ENCODE measurements around the gene CLEC5A. TPM values are rescaled to one million over a fixed set of nuclear protein-coding genes. Genes with fewer than 3 reads are reported as not detected.

Gene CLEC5A
- polyA plus RNA-seq, 1 donor (not counting 4 experiments of a cell fraction or from before 2014, with no cell fraction given) = 0.05 TPM

DNA sequence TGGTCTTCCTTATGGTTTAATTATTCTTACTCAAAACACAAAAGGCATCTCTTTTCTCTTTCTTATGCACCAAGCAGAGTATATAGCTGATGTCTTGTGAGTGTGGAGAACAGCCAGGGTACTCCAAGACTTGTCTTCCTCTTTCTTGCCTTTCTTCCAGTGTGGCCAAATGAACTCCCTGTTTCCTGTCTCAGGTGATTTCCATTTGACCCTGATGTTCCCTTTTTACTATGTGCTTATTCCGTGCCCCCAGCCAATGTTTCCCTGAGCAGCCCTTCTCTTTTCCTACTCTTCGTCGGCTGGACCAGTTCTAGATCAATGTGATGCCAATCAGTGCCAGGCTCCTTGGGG is 18.0 kb downstream of the CLEC5A start:
- Histone ChIP-seq H3K9me3 (ENCODE audit: control insufficient read depth, low read depth, low read length) (no peaks in the 10 kb centered on the region), H3K36me3 (ENCODE audit: control insufficient read depth in 2 of 2, extremely low read depth in 1 of 2, insufficient read depth in 2 of 2, low read length in 2 of 2) (no peaks in the 10 kb centered on the region)
- dilution Hi-C loops (cut with MboI; ENCODE audit: extremely low pct_ligation_motif_present, low sequenced_read_pairs) = no loop called here

GRCh38 chr7:141928146-141928844 is 18.5 kb downstream of the CLEC5A start:
- Histone ChIP-seq H3K9me3 (ENCODE audit: control insufficient read depth, low read depth, low read length) (no peaks in the 10 kb centered on the region), H3K4me3 (ENCODE audit: control insufficient read depth in 2 of 3, extremely low read depth in 1 of 3, insufficient read depth in 2 of 3, low read depth in 1 of 3, low read length in 3 of 3) (no peak overlapping the region), H3K27me3 (ENCODE audit: control insufficient read depth, extremely low read depth, insufficient read depth, low read length) (no peaks in the 10 kb centered on the region), H3K4me1 (ENCODE audit: control insufficient read depth, extremely low read depth, insufficient read depth, low read length) (no peaks in the 10 kb centered on the region), H3K4me2 (ENCODE audit: control insufficient read depth, extremely low read depth, insufficient read depth, low read depth, low read length) (no peak overlapping the region), H3K9me1 (ENCODE audit: control insufficient read depth, extremely low read depth, insufficient read depth, low read length) (no peaks in the 10 kb centered on the region), H3K79me2 (ENCODE audit: control insufficient read depth, insufficient read depth, low read length) (no peaks in the 10 kb centered on the region), H3K9ac (ENCODE audit: control insufficient read depth, extremely low read depth, insufficient read depth, low read length) (no peak overlapping the region), H4K20me1 (ENCODE audit: control insufficient read depth, extremely low read depth, insufficient read depth, low read length) (no peaks in the 10 kb centered on the region), H3K27ac (ENCODE audit: control insufficient read depth, insufficient read depth, low read length) (no peak overlapping the region), H3K36me3 (ENCODE audit: control insufficient read depth in 2 of 2, extremely low read depth in 1 of 2, insufficient read depth in 2 of 2, low read length in 2 of 2) (no peaks in the 10 kb centered on the region), H2AFZ (ENCODE audit: control insufficient read depth, low read length) (peak overlapping the region; percentile 6)
- FAIRE-seq (no peak), DNase-seq (ENCODE audit: low read depth, low spot score) (no peak)
- TF ChIP-seq CTCF (optimal IDR thresholded peaks at IDR 0.05 in 1 of 3, IDR thresholded peaks at IDR 0.05 in 1 of 3, conservative IDR thresholded peaks at IDR 0.05 in 1 of 3; ENCODE audit: extremely low read depth in 1 of 3, insufficient read depth in 2 of 3, low read length in 3 of 3) = no peak
- TF ChIP-seq EZH2 (IDR thresholded peaks at IDR 0.05; ENCODE audit: low read length) = no peak
- dilution Hi-C loops (cut with MboI; ENCODE audit: extremely low pct_ligation_motif_present, low sequenced_read_pairs) = no loop called here

More for the DNA sequence above, 18.0 kb downstream of the CLEC5A start:
- no peak overlapping the region for H3K4me3 ChIP-seq (ENCODE audit: control insufficient read depth in 2 of 3, extremely low read depth in 1 of 3, insufficient read depth in 2 of 3, low read depth in 1 of 3, low read length in 3 of 3)
- no peaks in the 10 kb centered on the region for H3K4me1 ChIP-seq (ENCODE audit: control insufficient read depth, extremely low read depth, insufficient read depth, low read length)
- TF ChIP-seq CTCF (optimal IDR thresholded peaks at IDR 0.05 in 1 of 3, IDR thresholded peaks at IDR 0.05 in 1 of 3, conservative IDR thresholded peaks at IDR 0.05 in 1 of 3; ENCODE audit: extremely low read depth in 1 of 3, insufficient read depth in 2 of 3, low read length in 3 of 3) (no peak), EZH2 (IDR thresholded peaks at IDR 0.05; ENCODE audit: low read length) (no peak)
- no peaks in the 10 kb centered on the region for H3K9me1 ChIP-seq (ENCODE audit: control insufficient read depth, extremely low read depth, insufficient read depth, low read length)
- H3K27me3 ChIP-seq (ENCODE audit: control insufficient read depth, extremely low read depth, insufficient read depth, low read length) = no peaks in the 10 kb centered on the region
- FAIRE-seq (no peak), DNase-seq (ENCODE audit: low read depth, low spot score) (no peak)
- no peaks in the 10 kb centered on the region for H4K20me1 ChIP-seq (ENCODE audit: control insufficient read depth, extremely low read depth, insufficient read depth, low read length)
- H2AFZ ChIP-seq (ENCODE audit: control insufficient read depth, low read length) = no peak overlapping the region
- H3K79me2 ChIP-seq (ENCODE audit: control insufficient read depth, insufficient read depth, low read length) = no peaks in the 10 kb centered on the region
- no peak overlapping the region for H3K27ac ChIP-seq (ENCODE audit: control insufficient read depth, insufficient read depth, low read length)
- no peak overlapping the region for H3K9ac ChIP-seq (ENCODE audit: control insufficient read depth, extremely low read depth, insufficient read depth, low read length)
- no peak overlapping the region for H3K4me2 ChIP-seq (ENCODE audit: control insufficient read depth, extremely low read depth, insufficient read depth, low read depth, low read length)
